ENCODE results near the gene FKBP7.
"Not testable (repeated sequence)": the region's sequence is repeated elsewhere in the genome, so short reads cannot be mapped to it uniquely, and the experiment has no call there.

The FKBP7 gene

DNA sequence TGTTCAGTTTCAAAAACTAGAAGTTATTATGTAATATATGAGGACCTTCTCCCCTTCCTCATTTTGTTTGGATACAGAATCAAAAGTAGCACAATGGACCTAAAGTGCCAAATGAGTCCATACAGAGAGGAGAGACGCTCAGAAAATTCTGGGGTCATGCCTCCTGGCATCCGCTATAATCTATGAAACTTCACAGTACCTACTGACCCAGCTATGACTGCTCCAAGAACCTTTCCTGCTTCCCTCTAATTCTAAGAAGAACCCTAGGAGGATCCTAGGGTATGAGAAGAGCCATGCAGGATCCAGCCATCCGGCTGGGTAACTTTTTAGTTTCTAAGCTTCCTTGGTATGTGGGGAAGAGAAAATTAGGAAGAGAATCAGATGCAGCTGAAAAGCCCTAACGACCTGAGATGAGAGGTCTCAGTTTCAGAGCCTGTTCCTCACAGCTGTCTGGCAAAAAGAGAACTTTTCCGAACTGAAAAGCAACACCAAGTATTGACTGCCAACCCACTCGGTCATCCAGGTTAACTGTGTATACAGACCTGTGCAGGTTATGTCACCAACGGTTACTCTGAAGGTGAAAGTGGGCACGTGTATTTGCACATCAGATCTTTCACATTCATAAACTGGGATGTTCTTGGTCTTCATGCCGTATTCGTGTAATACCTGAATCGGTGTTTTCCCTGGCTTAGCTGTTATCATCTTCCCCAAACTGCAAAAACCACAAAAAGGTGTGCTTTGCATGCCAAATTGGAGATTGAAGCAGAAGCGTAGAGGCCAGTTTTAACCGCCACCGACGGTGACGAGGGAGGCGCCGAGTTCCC lies 28.5 kb downstream of the FKBP7 start:
- peak; percentile 5 for DNase-seq (ENCODE audit: low spot score)

DNA sequence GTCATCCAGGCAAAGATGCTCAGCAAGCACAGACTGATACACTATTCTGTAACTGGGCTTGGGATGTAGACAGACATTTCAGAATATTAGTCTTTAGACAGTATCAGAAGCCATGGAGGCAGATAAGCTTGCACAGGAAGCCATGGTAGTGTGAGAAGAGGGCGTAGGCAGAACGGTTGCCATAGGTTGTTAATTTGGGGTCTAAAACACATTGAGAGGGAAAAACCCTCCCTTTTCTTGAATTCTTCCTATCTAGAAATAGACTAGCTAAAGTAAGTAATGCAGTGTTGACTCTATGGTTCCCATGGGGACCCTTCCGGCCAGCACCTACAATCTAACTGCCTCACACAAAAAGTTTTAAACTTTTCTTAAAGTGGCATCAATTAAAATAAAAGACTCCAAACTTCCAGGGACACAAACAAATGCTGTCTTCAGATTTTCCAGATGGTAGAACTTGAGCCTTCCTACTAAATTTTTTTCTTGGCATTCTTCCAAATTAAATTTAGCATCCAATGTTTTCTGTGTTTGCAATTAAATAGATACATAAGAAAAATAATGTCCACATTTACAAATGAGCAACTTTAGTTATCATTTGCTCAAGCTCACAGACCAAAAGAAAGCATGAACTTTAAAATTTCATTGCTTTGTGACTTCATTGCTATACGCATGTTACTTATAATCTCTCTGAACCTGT lies 29.3 kb downstream of the FKBP7 start:
- no peak for DNase-seq (ENCODE audit: low spot score)

DNA sequence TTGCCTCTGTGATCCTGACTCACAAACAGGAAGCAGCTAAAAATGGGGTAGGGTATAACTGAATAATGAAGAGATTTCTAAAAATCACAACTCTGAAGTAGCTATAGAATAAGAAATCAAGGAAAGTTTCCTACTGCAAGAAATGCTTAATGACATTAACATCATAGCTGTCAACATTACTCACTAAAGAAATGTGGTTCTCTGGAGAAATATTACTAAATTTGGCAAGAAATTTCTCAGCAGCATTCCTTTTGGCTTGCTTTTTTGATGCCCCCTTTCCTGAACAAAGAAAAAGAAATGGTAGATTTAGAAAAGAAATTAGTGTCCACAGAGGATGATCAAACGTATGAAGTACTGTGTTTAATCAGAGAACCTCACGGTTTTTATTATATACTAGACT lies 37.0 kb downstream of the FKBP7 start:
- no peak for DNase-seq (ENCODE audit: low spot score)

GRCh38 chr2:178436662-178437061 lies 41.7 kb downstream of the FKBP7 start:
- DNase-seq (ENCODE audit: low spot score), result no peak

GRCh38 chr2:178429336-178429735 lies 49.1 kb downstream of the FKBP7 start:
- no peak for DNase-seq (ENCODE audit: low spot score)

GRCh38 chr2:178428396-178428806 lies 50.0 kb downstream of the FKBP7 start:
- DNase-seq (ENCODE audit: low spot score), result no peak

- DNase-seq (ENCODE audit: low spot score), result no peak
Measured at GRCh38 chr2:178427458-178427857, 50.9 kb downstream of the FKBP7 start.

- no peak for DNase-seq (ENCODE audit: low spot score)
Measured at GRCh38 chr2:178426388-178426787, 52.0 kb downstream of the FKBP7 start.

DNA sequence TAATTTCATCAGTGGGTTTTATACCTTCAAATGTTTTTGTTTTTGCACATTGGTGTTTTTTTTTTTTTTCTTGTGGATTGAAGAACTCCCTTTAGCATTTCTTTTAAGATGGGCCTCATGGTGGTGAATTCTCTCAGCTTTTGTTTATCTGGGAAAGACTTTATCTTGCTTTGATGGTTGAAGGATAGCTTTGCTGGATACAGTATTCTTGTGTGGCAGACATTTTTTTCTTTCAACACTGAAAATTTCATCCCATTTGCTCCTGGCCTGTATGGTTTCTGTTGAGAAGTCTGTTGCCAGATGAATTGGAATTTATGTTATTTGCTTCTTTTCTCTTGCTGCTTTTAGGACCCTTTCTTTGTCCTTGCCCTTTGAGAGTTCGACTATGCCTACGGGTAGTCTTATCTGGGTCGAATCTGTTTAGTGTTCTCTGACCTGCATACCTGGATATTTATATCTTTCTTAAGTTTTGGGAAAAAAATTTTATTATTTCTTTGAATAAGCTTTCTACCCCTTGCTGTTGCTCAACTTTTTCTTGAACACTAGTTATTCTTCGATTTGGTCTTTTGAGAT lies 53.1 kb downstream of the FKBP7 start:
- no peak for DNase-seq (ENCODE audit: low spot score)

DNA sequence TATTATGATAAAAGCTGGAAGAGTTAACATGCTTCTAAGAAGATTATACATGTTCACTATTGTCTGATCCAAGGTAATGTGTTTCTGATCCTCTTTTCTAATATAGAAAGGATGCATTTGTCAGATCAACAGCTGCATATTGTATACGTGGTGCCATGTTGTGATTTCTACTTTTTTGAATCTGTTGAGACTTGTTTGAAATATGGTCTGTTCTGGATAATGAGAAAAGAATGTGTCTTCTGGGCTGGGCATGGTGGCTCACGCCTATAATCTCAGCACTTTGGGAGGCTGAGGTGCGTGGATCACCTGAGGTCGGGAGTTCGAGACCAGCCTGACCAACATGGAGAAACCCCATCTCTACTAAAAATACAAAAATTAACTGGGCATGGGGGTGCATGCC lies 54.7 kb downstream of the FKBP7 start:
- not testable (repeated sequence) for DNase-seq (ENCODE audit: low spot score)

DNA sequence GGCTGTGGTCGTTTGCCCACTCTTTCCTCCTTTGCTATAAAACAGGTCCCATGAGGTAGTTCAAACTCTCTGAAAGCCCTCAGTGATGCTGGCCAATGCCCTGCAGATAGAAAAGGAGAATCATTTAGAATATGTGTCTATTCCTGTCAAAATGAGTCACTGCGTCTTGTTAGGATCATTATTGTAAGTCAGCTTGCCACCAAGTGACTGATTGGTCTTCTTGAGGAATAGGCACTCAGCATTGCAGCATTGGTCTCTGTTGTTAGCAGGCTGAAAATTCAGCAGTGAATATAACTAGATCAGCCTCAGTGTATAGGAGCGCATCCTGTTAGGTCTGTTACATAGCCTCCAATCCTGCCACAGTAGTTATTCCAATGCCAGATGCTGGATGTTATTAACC lies 56.3 kb downstream of the FKBP7 start:
- DNase-seq (ENCODE audit: low spot score), result no peak

DNA sequence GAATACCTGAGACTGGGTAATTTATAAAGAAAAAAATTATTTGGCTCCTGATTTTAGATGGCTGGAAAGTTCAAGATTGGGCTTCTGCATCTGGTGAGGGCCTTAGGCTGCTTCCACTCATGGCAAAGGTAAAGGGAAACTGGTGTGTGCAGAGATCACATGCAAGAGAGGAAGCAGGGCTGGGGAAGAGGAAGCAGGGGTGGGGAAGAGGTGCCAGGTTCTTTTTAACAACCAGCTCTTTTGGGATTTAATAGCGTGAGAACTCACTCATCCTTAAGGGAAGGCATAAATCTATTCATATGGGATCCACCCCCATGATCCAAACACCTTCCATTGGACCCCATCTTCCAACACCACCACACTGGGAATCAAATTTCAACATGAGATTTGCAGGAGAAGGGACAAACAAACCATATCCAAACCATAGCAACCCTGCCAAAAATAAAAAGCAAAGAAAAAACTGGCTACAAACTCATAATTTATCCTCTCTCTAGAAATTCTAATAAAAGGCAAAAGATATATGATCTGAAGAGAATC lies 57.9 kb downstream of the FKBP7 start:
- DNase-seq (ENCODE audit: low spot score), result no peak

- no peak for DNase-seq (ENCODE audit: low spot score)
Measured at GRCh38 chr2:178419123-178419522, 59.3 kb downstream of the FKBP7 start.

GRCh38 chr2:178418426-178418825 lies 60.0 kb downstream of the FKBP7 start:
- DNase-seq (ENCODE audit: low spot score), result no peak

DNA sequence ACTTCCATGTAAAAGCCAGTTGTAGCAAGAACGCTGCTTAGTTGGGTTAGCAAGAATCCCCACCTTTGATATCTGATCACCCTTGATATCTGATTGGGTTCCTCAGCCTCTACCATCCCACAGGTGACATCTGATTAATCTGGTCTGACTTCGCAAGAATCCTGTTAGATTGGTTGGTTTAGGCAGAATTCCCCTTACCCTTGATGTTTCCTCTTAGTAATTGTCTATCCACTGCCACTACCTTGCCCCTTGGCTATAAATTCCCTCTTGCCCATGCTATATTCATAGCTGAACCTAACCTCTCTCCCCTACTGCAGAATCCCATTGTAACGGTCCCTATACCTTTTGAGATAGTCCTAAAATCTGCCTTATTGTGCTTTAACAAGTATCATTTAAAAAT lies 60.5 kb downstream of the FKBP7 start:
- DNase-seq (ENCODE audit: low spot score), result no peak

GRCh38 chr2:178415979-178416378 lies 62.4 kb downstream of the FKBP7 start:
- no peak for DNase-seq (ENCODE audit: low spot score)

DNA sequence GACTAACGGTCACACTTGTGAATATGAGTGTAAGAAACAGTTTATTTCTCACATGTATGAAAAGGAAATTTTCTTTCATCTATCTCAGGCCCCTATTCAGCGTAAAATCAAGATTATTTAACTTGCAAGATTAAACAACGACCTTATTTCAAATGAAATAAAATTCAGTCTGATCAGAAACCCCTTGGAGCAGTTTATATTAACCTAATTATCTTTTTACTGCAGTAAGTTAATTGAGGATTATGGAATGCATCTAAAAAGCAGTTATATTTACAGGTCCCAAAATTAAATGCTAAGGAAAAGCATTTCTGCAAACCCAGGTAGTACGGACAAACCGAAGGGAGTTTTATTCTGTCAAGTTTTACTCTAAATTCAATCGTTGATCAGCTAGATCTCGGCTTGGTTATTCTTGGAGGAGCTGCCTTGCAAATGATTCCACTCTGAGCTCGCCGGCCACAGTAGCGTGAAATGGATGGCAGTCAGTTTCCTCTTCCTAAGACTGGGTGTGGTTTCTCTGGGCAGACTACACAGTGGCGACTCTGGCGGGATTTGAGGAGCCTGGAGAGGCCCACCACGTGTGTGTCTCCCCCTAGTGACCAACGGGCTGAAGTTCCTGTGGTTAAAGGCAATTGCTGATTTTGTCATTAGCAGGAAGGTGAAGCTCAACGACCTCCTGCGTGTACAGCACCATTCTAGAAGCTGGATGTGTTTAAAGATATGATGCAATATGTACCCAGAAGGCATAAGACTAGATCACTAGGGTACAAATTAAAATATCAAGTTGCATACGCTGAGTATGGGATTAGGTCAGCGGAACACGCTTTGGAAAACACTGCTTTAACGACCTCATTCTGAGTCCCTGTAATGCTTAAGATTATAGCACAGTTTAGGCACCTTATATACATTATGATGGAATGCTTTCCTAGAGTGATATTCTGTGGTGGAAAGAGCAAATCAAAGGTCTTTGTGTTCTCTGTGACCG lies 63.8 kb downstream of the FKBP7 start:
- peak; percentile 92 for DNase-seq (ENCODE audit: low spot score)
